DND-41 (cell line): ENCODE results near the gene C14orf93.
A peak's percentile ranks its signal among the peaks of the same experiment; 100 is the strongest.

Experiments
- ATAC-seq: fragments of 200-7000 bp; cut with Tn5 transposase; 3 replicates; pipeline ENCODE4 v1.9.1; 2021; ENCODE audit warnings: low read depth; ENCODE audit not compliant: insufficient read depth
- DNase-seq: peaks from one replicate; pipeline ENCODE4 v3.0.0-alpha.2; 2020
- H2AFZ ChIP-seq: 2 replicates; pipeline ENCODE4 v1.6.0; 2012; ENCODE audit warnings: low read depth, low read length
- H3K27ac ChIP-seq: 2 replicates; pipeline ENCODE4 v1.5.1; 2012; ENCODE audit warnings: low read length, inconsistent platforms
- H3K27me3 ChIP-seq: fragments of 200-600 bp; sonication (generic); 2 replicates; pipeline ENCODE4 v1.6.0; 2012; ENCODE audit warnings: low read length, mild to moderate bottlenecking, inconsistent platforms; ENCODE audit not compliant: insufficient read depth, poor library complexity
- H3K36me3 ChIP-seq: 2 replicates; pipeline ENCODE4 v1.5.1; 2012; ENCODE audit warnings: low read length, inconsistent platforms; ENCODE audit not compliant: insufficient read depth
- H3K4me1 ChIP-seq: 2 replicates; pipeline ENCODE4 v1.5.1; 2012; ENCODE audit warnings: mild to moderate bottlenecking, low read length; ENCODE audit not compliant: insufficient read depth
- H3K4me2 ChIP-seq: 2 replicates; pipeline ENCODE4 v1.6.0; 2012; ENCODE audit warnings: mild to moderate bottlenecking, moderate library complexity, low read length, inconsistent platforms; ENCODE audit not compliant: insufficient read depth
- H3K4me3 ChIP-seq, 2 experiments: fragments of 200-600 bp in 1 of 2; shearing (Covaris generic) in 1 of 2; 2 replicates each; pipeline ENCODE4 v1.5.1; 2012 to 2016; ENCODE audit warnings: inconsistent platforms in 2 of 2, low read length in 2 of 2, mild to moderate bottlenecking in 2 of 2, low read depth in 1 of 2, moderate library complexity in 1 of 2
- H3K79me2 ChIP-seq: 2 replicates; pipeline ENCODE4 v1.6.0; 2012; ENCODE audit warnings: low read length, inconsistent platforms; ENCODE audit not compliant: insufficient read depth
- H3K9ac ChIP-seq: 2 replicates; pipeline ENCODE4 v1.6.0; 2012; ENCODE audit warnings: low read depth, mild to moderate bottlenecking, inconsistent platforms, low read length, moderate library complexity
- H3K9me3 ChIP-seq: 2 replicates; pipeline ENCODE4 v1.5.1; 2012; ENCODE audit warnings: low read length, moderate library complexity, mild to moderate bottlenecking, inconsistent platforms; ENCODE audit not compliant: insufficient read depth, severe bottlenecking
- H4K20me1 ChIP-seq: 2 replicates; pipeline ENCODE4 v1.6.0; 2012; ENCODE audit warnings: low read length; ENCODE audit not compliant: insufficient read depth
- EZH2 ChIP-seq: IDR thresholded peaks from 3 replicates; pipeline ENCODE4 v1.6.1; 2012; ENCODE audit warnings: borderline replicate concordance, low read depth, mild to moderate bottlenecking, moderate library complexity, low read length, inconsistent platforms; ENCODE audit not compliant: severe bottlenecking
- TF ChIP-seq, protein P1 (sequence below): IDR thresholded peaks from 2 replicates; pipeline ENCODE4 v1.5.1; 2012; ENCODE audit warnings: borderline replicate concordance, low read length, moderate library complexity, mild to moderate bottlenecking; ENCODE audit not compliant: poor library complexity, severe bottlenecking; ENCODE audit errors: extremely low read depth

Gene C14orf93

GRCh38 chr14:22995889-22996625 lies 13.9 kb downstream of the C14orf93 start:
- Histone ChIP-seq H3K9ac (no peak overlapping the region), H3K79me2 (no peaks in the 10 kb centered on the region), H3K27me3 (no peaks in the 10 kb centered on the region), H3K36me3 (peaks cover 8% of the 10 kb centered on the region), H3K4me1 (no peaks in the 10 kb centered on the region), H3K9me3 (no peaks in the 10 kb centered on the region), H3K4me2 (no peak overlapping the region), H2AFZ (no peak overlapping the region), H3K27ac (no peak overlapping the region), H3K4me3 (no peak overlapping the region), H4K20me1 (no peaks in the 10 kb centered on the region)
- TF ChIP-seq, protein P1, sequence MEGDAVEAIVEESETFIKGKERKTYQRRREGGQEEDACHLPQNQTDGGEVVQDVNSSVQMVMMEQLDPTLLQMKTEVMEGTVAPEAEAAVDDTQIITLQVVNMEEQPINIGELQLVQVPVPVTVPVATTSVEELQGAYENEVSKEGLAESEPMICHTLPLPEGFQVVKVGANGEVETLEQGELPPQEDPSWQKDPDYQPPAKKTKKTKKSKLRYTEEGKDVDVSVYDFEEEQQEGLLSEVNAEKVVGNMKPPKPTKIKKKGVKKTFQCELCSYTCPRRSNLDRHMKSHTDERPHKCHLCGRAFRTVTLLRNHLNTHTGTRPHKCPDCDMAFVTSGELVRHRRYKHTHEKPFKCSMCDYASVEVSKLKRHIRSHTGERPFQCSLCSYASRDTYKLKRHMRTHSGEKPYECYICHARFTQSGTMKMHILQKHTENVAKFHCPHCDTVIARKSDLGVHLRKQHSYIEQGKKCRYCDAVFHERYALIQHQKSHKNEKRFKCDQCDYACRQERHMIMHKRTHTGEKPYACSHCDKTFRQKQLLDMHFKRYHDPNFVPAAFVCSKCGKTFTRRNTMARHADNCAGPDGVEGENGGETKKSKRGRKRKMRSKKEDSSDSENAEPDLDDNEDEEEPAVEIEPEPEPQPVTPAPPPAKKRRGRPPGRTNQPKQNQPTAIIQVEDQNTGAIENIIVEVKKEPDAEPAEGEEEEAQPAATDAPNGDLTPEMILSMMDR, result no peak
- TF ChIP-seq EZH2, result no peak
- no peak for ATAC-seq
- no peak for DNase-seq

DNA sequence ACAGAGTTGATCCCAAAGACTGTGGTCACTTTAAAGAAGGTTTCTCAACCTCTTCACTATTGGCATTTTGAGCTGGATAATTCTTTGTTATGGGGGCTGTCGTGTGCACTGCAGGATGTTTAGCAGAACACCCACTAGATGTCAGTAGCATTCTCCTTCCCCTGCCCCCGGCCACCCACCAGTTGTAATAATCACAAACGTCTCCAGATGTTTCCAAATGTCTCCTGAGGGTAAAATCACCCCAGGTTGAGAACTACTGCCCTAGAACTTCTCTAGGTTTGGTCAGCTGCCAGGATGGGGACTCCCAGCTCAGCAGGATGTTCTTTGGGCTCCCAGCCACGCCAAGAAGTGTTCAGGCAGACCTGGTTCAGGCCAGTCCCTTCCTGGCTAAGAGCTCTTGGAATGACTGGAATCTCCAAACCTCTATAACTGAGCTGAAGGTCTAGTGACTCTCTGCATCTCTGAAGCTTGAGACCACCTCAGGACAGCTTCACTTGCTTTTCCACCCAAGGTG lies 15.1 kb downstream of the C14orf93 start:
- no peak overlapping the region for H3K9ac ChIP-seq
- TF ChIP-seq EZH2, result no peak
- TF ChIP-seq, protein P1, result peak; percentile 76
- peak; percentile 55 for DNase-seq

DNA sequence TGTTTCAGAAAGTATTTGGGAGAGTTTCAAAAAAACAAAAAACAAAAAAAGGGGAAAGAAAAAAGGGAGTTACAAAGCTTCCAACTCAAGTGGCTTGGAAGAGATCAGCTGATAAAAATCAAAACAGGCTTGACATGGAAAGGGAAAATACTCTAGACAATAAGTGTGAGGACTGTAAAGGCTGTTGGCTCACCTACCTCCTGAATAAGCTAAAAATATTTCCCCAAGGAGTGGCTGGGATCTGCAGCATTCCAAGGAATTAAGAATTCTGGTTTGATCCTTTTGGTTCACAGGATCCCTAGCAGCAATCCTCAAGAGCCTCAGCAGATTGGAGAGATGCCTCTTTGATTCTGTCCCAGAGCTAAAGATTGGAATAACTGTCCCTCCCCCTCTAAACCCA lies 16.4 kb downstream of the C14orf93 start:
- Histone ChIP-seq H3K4me3 (no peak overlapping the region), H3K27me3 (no peaks in the 10 kb centered on the region), H3K36me3 (peaks cover 4% of the 10 kb centered on the region; the same call in 1 of the 2 replicates), H3K27ac (no peak overlapping the region), H3K4me1 (no peaks in the 10 kb centered on the region), H2AFZ (no peak overlapping the region), H4K20me1 (no peaks in the 10 kb centered on the region), H3K4me2 (no peak overlapping the region), H3K9ac (no peak overlapping the region), H3K79me2 (no peaks in the 10 kb centered on the region), H3K9me3 (no peaks in the 10 kb centered on the region)
- ATAC-seq, result no peak
- no peak for DNase-seq
- TF ChIP-seq EZH2, result no peak

More for the DNA sequence above, 15.1 kb downstream of the C14orf93 start:
- H3K27me3 ChIP-seq, result no peaks in the 10 kb centered on the region
- H3K4me1 ChIP-seq, result no peaks in the 10 kb centered on the region
- H3K9me3 ChIP-seq, result no peaks in the 10 kb centered on the region
- H4K20me1 ChIP-seq, result no peaks in the 10 kb centered on the region
- ATAC-seq, result peak; percentile 95
- H3K36me3 ChIP-seq, result peaks cover 8% of the 10 kb centered on the region
- H3K79me2 ChIP-seq, result no peaks in the 10 kb centered on the region
- no peak overlapping the region for H3K4me2 ChIP-seq
- H3K27ac ChIP-seq, result peak overlapping the region; percentile 12; the same call in 1 of the 2 replicates
- H3K4me3 ChIP-seq, result no peak overlapping the region
- no peak overlapping the region for H2AFZ ChIP-seq

- Histone ChIP-seq H3K9me3 (no peaks in the 10 kb centered on the region), H3K27me3 (no peaks in the 10 kb centered on the region), H3K36me3 (peaks cover 12% of the 10 kb centered on the region; the same call in 1 of the 2 replicates), H3K27ac (no peak overlapping the region), H2AFZ (no peak overlapping the region), H3K4me2 (no peak overlapping the region), H3K79me2 (no peaks in the 10 kb centered on the region), H3K9ac (no peak overlapping the region), H3K4me3 (no peak overlapping the region), H4K20me1 (no peaks in the 10 kb centered on the region), H3K4me1 (no peaks in the 10 kb centered on the region)
- ATAC-seq (no peak), DNase-seq (no peak)
- TF ChIP-seq EZH2, result no peak
- TF ChIP-seq, protein P1, result no peak
Observed at GRCh38 chr14:22991852-22992251, 18.1 kb downstream of the C14orf93 start.
